Activated B cell treated with CpG ODN at 0.5 μM for 24 hours (primary cell): ENCODE results near the gene NPM1. TPM values are rescaled to one million over a fixed set of nuclear protein-coding genes. Genes with fewer than 3 reads are reported as not detected.
"Not testable (repeated sequence)": the region's sequence is repeated elsewhere in the genome, so short reads cannot be mapped to it uniquely, and the experiment has no call there.

Source experiments
- ATAC-seq: fragments of 200-7000 bp; cut with Tn5 transposase; one replicate; pipeline ENCODE4 v1.10.0; 2021; ENCODE audit warnings: low read depth, mild to moderate bottlenecking, moderate library complexity
- CTCF ChIA-PET: fragments of 350-600 bp; sonication (Branson Sonifier 250); formaldehyde crosslinking; loops from one replicate; lab custom pipeline; 2021; ENCODE audit warnings: antibody characterized with exemption; lab: Charles Lee
- POLR2A ChIA-PET: fragments of 350-600 bp; sonication (Branson Sonifier 250); formaldehyde crosslinking; loops from one replicate; lab custom pipeline; 2021; ENCODE audit warnings: antibody characterized with exemption; lab: Charles Lee
- DNase-seq: peaks from one replicate; pipeline ENCODE4 v3.0.0; 2022
- H3K27ac Mint-ChIP-seq: one replicate; pipeline ENCODE4 v1.8.0; 2020; ENCODE audit warnings: mixed read lengths
- H3K27me3 Mint-ChIP-seq: one replicate; pipeline ENCODE4 v1.8.0; 2021; ENCODE audit warnings: mixed read lengths
- H3K36me3 Mint-ChIP-seq: one replicate; pipeline ENCODE4 v1.8.0; 2021; ENCODE audit warnings: low read depth, mixed read lengths
- H3K4me1 Mint-ChIP-seq: one replicate; pipeline ENCODE4 v1.8.0; 2021; ENCODE audit warnings: mixed read lengths
- H3K4me3 Mint-ChIP-seq: one replicate; pipeline ENCODE4 v1.8.0; 2020; ENCODE audit warnings: mild to moderate bottlenecking, mixed read lengths
- H3K9me3 Mint-ChIP-seq: one replicate; pipeline ENCODE4 v1.8.0; 2020; ENCODE audit warnings: mixed read lengths
- CTCF ChIP-seq: fragments of 200-600 bp; IDR thresholded peaks from one replicate; pipeline ENCODE4 v1.8.0; 2022; ENCODE audit warnings: antibody characterized with exemption, mild to moderate bottlenecking
- intact Hi-C: fragments of 100-400 bp; cut with micrococcal nuclease; formaldehyde crosslinking; loops from one replicate; pipeline ENCODE4 v1.15.1; 2024
- total RNA-seq: library from RNA; stranded (reverse); gene quantifications from 2 replicates; pipeline ENCODE4 v1.2.3, GENCODE V29; 2022

Gene NPM1
- total RNA-seq, 1 donor from 2014 or later, result 1,505 TPM

- H3K4me3 Mint-ChIP-seq, result peak overlapping the region; percentile 62
- no peaks in the 10 kb centered on the region for H3K27me3 Mint-ChIP-seq
- ChIA-PET CTCF (no interaction called here), POLR2A (interaction anchor here (0.6 kb wide), 1 partner anchor 93 kb away, joined by 3 read pairs; no protein-coding TSS in a partner anchor)
- peak overlapping the region; percentile 46 for H3K27ac Mint-ChIP-seq
- DNase-seq, result no peak
- ATAC-seq, result no peak
- no peak for TF ChIP-seq CTCF
- no peaks in the 10 kb centered on the region for H3K9me3 Mint-ChIP-seq
- peaks cover 83% of the 10 kb centered on the region for H3K36me3 Mint-ChIP-seq
- peaks cover 65% of the 10 kb centered on the region for H3K4me1 Mint-ChIP-seq
- intact Hi-C loops, result no loop called here
These were observed 3.4 kb downstream of the NPM1 start for GRCh38 chr5:171390883-171391677.

GRCh38 chr5:171391996-171392577, 4.4 kb downstream of the NPM1 start:
- peak overlapping the region; percentile 50 for H3K27ac Mint-ChIP-seq
- POLR2A ChIA-PET, result interaction anchor here (0.6 to 1.8 kb wide), 6 partner anchors 13 to 615 kb away, joined by 3 to 13 read pairs (median 3); no protein-coding TSS in a partner anchor

GRCh38 chr5:171392585-171393159, 5.0 kb downstream of the NPM1 start:
- DNase-seq (no peak), ATAC-seq (no peak)
- TF ChIP-seq CTCF, result no peak
- Mint-ChIP-seq H3K4me3 (peak overlapping the region; percentile 38), H3K4me1 (peaks cover 63% of the 10 kb centered on the region), H3K27ac (peak overlapping the region; percentile 50), H3K9me3 (no peaks in the 10 kb centered on the region), H3K27me3 (no peaks in the 10 kb centered on the region), H3K36me3 (peaks cover 91% of the 10 kb centered on the region)
- intact Hi-C loops, result no loop called here
- POLR2A ChIA-PET, result interaction anchor here (0.6 to 1.8 kb wide), 5 partner anchors 13 to 615 kb away, joined by 3 to 13 read pairs (median 3); no protein-coding TSS in a partner anchor
- CTCF ChIA-PET, result no interaction called here

More at GRCh38 chr5:171391996-171392577, 4.4 kb downstream of the NPM1 start:
- H3K4me3 Mint-ChIP-seq, result no peak overlapping the region
- H3K27me3 Mint-ChIP-seq, result no peaks in the 10 kb centered on the region
- peaks cover 69% of the 10 kb centered on the region for H3K4me1 Mint-ChIP-seq
- CTCF ChIA-PET, result no interaction called here
- DNase-seq (no peak), ATAC-seq (no peak)
- H3K9me3 Mint-ChIP-seq, result no peaks in the 10 kb centered on the region
- intact Hi-C loops, result no loop called here
- no peak for TF ChIP-seq CTCF
- H3K36me3 Mint-ChIP-seq, result peaks cover 91% of the 10 kb centered on the region

GRCh38 chr5:171395042-171395441, 7.4 kb downstream of the NPM1 start:
- ATAC-seq, result no peak
- no peaks in the 10 kb centered on the region for H3K27me3 Mint-ChIP-seq
- DNase-seq, result no peak
- no peak overlapping the region for H3K27ac Mint-ChIP-seq
- TF ChIP-seq CTCF, result no peak
- peaks cover 92% of the 10 kb centered on the region for H3K36me3 Mint-ChIP-seq
- intact Hi-C loops, result no loop called here
- POLR2A ChIA-PET, result no interaction called here
- peaks cover 51% of the 10 kb centered on the region for H3K4me1 Mint-ChIP-seq
- no peaks in the 10 kb centered on the region for H3K9me3 Mint-ChIP-seq
- no peak overlapping the region for H3K4me3 Mint-ChIP-seq
- CTCF ChIA-PET, result no interaction called here

GRCh38 chr5:171396583-171396982, 8.9 kb downstream of the NPM1 start:
- CTCF ChIA-PET, H3K27me3 Mint-ChIP-seq, H3K9me3 Mint-ChIP-seq, H3K4me3 Mint-ChIP-seq, DNase-seq, ATAC-seq, H3K27ac Mint-ChIP-seq, intact Hi-C loops: not testable (repeated sequence)
- Mint-ChIP-seq H3K4me1 (peaks cover 36% of the 10 kb centered on the region), H3K36me3 (peaks cover 93% of the 10 kb centered on the region)
- POLR2A ChIA-PET, result interaction anchor here (0.6 to 1.0 kb wide), 2 partner anchors 8 to 906 kb away, joined by 3 to 7 read pairs; no protein-coding TSS in a partner anchor
